Epithelial cell of proximal tubule (primary cell): ENCODE results near the gene MRPS6. TPM values are rescaled to one million over a fixed set of nuclear protein-coding genes. Genes with fewer than 3 reads are reported as not detected.

ENCODE experiments used
- DNase-seq: peaks from one replicate; pipeline ENCODE4 v3.0.0-alpha.2; 2011; ENCODE audit warnings: low read depth
- H3K4me3 ChIP-seq: 2 replicates; pipeline ENCODE4 v1.5.1; 2011; ENCODE audit warnings: low read depth, mild to moderate bottlenecking, low read length
- CTCF ChIP-seq: conservative IDR thresholded peaks from 2 replicates; pipeline ENCODE4 v1.5.1; 2012; ENCODE audit warnings: low read depth, mild to moderate bottlenecking, low read length
- total RNA-seq: library from RNA; depleted of rRNA; stranded (reverse); fragments of >200 nt; gene quantifications from 2 replicates; pipeline ENCODE4 v1.2.3, GENCODE V29; 2015

The MRPS6 gene
- total RNA-seq, 1 donor from 2014 or later: 48.3 TPM

- no peak for TF ChIP-seq CTCF
- H3K4me3 ChIP-seq: no peak overlapping the region
- no peak for DNase-seq
Observed at GRCh38 chr21:34112316-34113033, 39.1 kb downstream of the MRPS6 start.

- no peak for DNase-seq
- TF ChIP-seq CTCF: no peak
- H3K4me3 ChIP-seq: no peak overlapping the region
Observed at GRCh38 chr21:34113842-34114241, 40.5 kb downstream of the MRPS6 start.

GRCh38 chr21:34115160-34115559 is 41.8 kb downstream of the MRPS6 start:
- no peak for TF ChIP-seq CTCF
- no peak overlapping the region for H3K4me3 ChIP-seq
- DNase-seq: no peak

DNA sequence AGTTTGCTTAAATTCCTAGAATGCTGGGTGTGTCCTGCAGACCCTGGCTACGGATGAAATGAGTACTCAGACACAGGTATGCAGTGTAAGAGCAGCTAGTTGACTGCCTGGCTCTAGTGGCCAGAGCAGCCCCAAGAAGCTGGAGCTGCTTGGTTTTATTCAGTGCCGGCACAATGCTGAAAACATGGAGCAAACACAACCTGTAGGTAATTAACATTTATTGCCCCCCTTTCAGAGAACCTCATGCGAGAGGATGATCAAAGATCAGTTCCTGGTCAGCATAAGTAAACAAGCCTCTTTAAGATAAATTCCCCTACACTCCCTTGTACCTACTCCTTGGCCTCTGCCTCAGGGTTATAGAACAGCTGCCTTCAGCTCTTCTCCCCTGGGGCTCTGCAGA is 43.2 kb downstream of the MRPS6 start:
- no peak for DNase-seq
- no peak for TF ChIP-seq CTCF
- H3K4me3 ChIP-seq: no peak overlapping the region

DNA sequence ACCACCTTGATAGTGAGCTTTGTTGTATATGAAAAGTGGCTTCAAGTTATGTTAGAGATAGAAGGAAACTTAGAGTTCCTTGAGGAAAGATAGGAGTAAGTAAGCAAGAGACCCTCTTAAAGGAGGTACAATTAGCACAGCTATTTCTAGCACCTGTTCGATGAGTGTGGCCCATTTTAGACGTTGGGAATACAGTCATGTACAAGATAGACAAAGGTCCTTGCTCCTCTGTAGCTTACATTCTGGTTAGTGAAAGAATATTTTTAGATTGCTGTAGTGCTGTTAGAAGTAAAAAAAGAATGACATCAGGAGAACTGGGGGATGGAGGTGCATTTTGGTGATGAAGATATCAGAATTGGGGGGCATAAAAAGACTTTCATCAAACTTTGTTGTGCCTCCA is 47.5 kb downstream of the MRPS6 start:
- TF ChIP-seq CTCF: no peak
- DNase-seq: no peak
- H3K4me3 ChIP-seq: no peak overlapping the region

DNA sequence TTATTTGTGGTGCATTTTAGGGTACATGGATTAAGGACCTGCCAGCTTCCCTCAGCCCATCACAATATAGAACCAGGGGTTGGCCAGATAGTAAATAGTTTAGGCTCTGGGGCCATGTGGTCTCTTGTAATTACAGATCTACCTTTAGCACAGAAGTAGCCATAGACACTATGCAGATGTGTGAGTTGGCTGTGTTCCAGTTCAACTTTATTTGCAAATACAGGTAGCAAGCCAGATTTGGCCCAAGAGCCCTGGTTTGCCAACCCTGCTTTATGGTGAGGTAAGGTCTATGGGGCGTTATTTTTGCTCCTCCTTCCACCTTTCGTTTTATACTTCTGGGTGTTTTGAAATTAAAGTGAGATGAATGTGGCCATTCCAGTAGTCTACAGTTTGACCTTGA is 48.7 kb downstream of the MRPS6 start:
- no peak overlapping the region for H3K4me3 ChIP-seq
- no peak for TF ChIP-seq CTCF

DNA sequence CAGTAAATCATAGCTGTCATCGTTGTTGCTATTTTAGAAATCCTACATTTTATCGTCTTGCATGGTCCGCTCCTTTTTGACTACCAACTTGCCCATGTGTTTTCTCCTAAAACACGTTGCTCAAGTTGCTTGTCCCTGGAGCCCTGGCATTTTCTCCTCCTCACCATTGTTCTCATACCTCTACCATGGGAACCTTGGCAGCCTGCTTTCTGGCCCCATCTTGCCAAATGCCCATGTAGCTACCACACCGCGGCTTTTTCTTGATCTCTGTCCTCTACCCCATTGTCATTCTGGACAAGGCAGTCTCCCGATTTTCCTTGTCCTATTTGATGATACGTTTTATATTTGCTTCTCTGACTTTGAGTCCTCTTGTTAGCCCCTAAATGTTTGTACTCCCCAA is 50.2 kb downstream of the MRPS6 start:
- TF ChIP-seq CTCF: no peak
- no peak overlapping the region for H3K4me3 ChIP-seq
- DNase-seq: no peak

More for the DNA sequence above, 48.7 kb downstream of the MRPS6 start:
- DNase-seq: no peak
